NCI-H1694 treated with DMSO at 0.1 percent for 48 hours (cell line): ENCODE measurements around the gene CIC.
"Not testable (repeated sequence)": the region's sequence is repeated elsewhere in the genome, so short reads cannot be mapped to it uniquely, and the experiment has no call there.

Source experiments
- DNase-seq: peaks from one replicate; lab custom pipeline; 2025; lab: John Stamatoyannopoulos, UW

CIC gene

GRCh38 chr19:42333975-42334696 is 65.1 kb downstream of the CIC start:
- no peak for DNase-seq

- no peak for DNase-seq
These were observed 65.8 kb downstream of the CIC start for GRCh38 chr19:42334697-42335373.

DNA sequence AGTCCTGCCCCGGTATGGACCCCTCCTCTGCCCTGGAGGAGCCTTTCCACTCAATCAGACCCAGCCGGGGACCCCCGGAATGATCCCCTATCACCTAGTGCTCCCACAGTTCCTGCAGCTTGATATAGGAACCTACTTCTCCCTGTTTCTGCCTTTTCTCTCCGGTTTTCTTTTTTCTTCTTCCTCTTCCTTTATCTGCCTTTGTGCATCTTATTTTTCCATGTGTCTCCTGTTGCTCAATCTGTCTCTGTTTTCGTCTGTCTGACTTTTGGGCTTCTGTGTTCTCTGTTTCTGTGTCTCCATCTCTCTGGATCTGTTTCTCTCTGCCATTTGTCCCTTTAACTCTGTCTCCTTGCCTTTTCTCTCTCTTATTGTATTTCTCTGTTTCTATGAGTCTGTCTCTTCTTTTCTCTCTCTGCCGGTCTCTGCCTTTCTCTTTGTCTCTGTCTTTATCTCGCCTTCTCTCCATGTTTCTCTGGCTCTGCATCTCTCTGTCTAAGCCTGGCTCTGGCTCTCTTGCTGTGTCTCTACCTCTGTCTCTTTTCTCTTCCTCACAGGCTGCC is 66.4 kb downstream of the CIC start:
- no peak for DNase-seq

DNA sequence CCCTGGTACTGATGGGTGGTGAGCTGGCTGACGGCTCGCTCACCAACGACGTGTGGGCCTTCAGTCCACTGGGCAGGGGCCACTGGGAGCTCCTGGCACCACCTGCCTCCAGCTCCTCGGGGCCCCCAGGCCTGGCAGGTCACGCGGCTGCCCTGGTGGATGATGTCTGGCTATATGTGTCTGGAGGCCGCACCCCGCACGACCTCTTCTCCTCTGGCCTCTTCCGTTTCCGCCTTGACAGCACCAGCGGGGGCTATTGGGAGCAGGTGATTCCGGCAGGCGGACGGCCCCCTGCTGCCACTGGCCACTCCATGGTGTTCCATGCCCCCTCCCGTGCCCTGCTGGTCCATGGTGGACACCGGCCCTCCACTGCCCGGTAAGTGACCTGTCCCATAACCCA is 66.9 kb downstream of the CIC start:
- no peak for DNase-seq

DNA sequence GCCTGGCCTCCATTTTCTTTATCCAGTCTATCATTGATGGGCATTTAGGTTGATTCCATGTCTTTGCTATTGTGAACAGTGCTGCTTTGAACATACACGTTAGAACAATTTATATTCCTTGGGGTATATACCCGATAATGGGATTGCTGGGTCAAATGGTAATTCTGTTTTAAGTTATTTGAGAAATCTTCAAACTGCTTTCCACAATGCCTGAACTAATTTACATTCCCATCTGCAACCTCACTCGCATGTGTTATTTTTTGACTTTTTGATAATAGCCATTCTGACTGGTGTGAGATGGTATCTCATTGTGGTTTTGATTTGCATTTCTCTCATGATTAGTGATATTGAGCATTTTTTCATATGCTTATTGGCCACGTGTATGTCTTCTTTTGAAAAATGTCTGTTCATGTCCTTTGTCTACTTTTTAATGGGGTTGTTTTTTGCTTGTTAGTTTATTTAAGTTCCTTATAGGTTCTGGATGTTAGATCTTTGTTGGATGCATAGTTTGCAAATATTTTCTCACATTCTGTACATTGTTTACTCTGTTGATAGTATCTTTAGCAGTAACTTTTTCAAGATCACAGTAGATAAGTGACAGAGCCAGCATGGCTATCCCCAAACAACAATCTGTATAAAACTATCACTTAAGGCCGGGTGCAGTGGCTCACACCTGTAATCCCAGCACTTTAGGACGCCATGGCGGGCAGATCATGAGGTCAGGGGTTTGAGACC is 70.2 kb downstream of the CIC start:
- not testable (repeated sequence) for DNase-seq

GRCh38 chr19:42339922-42340321 is 70.9 kb downstream of the CIC start:
- not testable (repeated sequence) for DNase-seq

DNA sequence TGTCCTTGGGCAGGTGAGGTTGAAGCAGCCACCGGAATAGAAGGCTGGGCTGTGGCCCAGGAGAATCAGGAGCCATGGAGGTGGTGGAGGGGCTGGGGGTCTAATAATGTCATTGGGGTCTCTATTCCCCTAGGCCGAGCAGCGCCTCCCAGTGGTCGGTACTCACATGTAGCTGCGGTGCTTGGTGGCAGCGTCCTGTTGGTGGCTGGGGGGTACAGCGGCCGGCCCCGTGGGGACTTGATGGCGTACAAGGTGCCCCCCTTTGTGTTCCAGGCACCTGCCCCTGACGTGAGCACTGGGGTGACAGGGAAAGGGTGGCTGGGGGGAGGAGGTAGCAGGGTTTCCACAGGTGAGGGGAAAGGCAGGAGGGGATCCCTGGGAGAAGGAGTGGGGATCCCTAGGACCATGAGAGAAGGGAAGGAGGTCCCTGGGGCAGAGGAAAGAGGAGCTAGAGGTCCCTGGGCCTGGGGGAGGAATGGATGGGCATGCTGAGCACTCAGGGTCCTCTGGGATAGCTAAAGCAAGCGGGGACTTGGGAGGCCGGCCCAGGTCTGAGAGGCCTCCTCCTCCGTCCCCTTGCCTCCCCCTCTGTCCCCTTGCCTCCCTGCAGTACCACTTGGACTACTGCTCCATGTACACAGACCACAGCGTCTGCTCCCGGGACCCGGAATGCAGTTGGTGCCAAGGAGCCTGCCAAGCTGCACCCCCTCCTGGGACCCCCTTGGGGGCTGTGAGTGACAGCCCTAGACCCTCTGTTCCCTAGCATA is 74.5 kb downstream of the CIC start:
- no peak for DNase-seq

GRCh38 chr19:42344336-42344893 is 75.4 kb downstream of the CIC start:
- DNase-seq: no peak
